ENCODE data around the gene KLK7.

The KLK7 gene

DNA sequence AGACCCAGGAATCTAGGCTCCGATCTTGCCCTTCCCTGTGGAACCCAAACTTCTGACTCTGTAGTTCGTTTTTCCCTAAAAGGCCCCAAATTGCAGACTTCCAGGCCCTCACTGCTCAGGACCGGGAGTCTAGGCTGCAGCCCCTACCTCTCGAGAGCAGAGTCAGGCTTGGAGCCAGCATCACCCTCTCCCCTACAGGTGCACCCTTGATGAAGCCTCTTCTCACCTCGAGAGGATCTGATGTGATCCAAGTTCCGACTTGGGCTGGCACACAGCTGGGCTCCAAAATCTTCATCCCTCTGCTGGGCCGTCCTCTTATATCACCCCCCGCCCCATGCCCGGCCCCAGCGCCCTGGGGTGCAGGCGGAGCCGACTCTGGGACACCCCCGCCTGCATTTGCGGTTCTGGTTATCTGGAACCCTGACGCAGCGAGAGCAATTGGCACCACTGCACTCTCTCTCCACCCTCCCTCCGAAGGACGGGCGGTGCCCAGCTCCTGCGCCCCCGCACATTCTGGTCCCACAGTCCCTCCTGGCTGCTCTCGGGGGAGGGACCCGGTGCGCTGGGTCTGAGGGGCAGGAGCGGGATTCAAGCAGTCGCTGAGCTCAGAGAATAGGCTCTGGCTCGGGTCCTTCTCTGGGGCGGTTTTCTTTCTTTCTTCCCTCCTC is at the start of gene KLK7:
Gene KLK7 (minus strand): TSS at position 293 of the 668 bp plus-strand sequence. CDS start 1,518 bp downstream, outside the sequence.
- no peak for DNase-seq
- intact Hi-C loops (cut with DNase I): no loop called here

DNA sequence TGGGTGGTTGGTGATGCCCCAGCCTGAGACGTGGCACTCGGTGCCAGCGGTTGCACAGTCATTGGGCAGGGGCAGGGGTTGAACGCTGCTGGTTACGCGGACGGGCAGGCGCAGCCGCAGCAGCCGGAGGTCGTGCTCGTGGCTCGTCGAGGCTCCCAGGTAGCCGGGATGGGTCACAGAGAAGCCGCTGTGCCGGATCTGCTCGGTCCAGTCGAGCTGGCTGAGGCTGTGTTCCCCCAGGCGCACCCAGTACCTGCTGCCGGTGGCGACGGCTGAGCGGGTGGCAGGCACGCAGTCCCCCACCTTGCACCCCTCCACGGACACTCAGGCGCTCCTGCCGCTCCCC is 48.1 kb upstream of the KLK7 start:
- intact Hi-C loops (cut with DNase I): no loop called here
- DNase-seq: no peak

- no peak for DNase-seq
- intact Hi-C loops (cut with DNase I): no loop called here
These were observed 47.6 kb upstream of the KLK7 start for GRCh38 chr19:51031220-51031879.

DNA sequence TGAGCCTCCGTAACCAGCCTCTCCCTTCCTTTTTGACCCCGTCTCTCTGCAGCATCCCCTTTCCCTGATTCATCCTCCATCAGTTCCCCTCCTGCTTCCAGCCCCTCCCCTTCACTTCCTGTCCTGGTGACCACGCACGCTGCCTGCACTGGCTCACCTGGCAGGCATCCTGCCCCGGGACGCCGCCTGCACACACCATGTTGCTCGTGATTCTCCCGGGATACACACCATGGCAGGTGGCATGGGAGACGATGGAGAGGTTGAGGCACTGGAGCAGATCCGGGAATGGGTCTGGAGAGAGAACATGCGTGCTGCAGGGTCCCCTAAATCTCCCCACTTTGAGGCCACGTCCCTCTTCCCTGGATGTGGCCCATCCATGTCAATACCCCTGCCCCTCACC is 46.9 kb upstream of the KLK7 start:
- intact Hi-C loops (cut with DNase I): no loop called here
- no peak for DNase-seq

- DNase-seq: no peak
- intact Hi-C loops (cut with DNase I): loop anchor here (10.0 kb wide), 1 partner anchor 65 kb away; no protein-coding TSS in a partner anchor
These were observed 46.0 kb upstream of the KLK7 start for GRCh38 chr19:51029718-51030117.

- intact Hi-C loops (cut with DNase I): loop anchor here (10.0 kb wide), 1 partner anchor 67 kb away; no protein-coding TSS in a partner anchor
- no peak for DNase-seq
These were observed 44.2 kb upstream of the KLK7 start for GRCh38 chr19:51027873-51028272.

DNA sequence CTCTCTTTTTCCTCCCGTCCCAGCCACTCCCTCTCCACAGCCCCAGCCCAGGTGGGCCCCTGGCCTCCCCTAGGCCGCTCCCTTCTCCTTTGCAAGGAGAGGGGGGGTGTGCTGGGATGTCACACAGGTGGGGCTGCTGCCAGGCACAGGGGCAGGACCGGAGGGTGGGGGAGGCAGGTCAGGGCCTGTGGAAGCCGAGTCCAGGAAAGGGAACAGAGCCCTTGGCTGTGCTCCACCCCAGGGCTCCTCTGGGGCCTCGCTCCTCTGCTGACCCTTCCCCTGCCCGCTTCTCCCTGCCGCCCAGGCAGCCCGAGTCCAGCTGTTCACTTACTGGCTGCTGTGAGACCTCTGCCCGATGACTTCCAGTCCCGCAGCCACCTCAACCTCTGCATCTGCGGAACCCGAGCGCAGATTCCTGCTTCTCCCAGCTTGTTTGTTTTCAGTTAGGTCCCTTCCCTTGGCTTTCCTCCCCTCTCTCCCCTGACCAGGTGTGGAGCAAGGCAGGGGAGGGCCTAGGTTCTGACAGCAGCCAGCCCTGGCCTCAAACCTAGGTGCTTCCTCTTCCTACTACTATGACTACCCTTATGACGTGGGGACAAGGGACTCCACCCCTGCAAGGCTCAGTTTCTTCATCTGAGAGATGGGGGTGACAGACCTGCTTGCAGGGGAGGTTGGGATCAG is 43.5 kb upstream of the KLK7 start:
- DNase-seq: no peak
- intact Hi-C loops (cut with DNase I): loop anchor here (10.0 kb wide), 1 partner anchor 68 kb away; no protein-coding TSS in a partner anchor

DNA sequence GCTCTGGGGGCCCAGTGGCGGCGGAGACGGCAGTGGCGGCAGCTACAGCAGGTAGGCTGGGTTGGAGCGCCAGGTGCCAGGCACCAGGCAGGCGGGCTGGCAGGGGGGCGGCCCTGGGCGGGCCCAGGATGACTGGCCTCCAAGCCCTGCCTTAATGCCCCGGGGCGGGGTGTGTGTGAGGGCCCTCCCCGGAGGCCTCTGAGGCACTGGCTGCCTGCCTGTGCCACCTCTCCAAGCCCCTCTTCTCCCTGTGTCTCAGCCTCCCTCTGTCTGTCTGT is 42.8 kb upstream of the KLK7 start, which contains the start of gene KLK11:
Gene KLK11 (minus strand): TSS at position 63 of the 278 bp plus-strand sequence. CDS start 985 bp downstream, outside the sequence.
- intact Hi-C loops (cut with DNase I): loop anchor here (10.0 kb wide), 1 partner anchor 68 kb away; no protein-coding TSS in a partner anchor

GRCh38 chr19:51025809-51026553 is 42.3 kb upstream of the KLK7 start:
- intact Hi-C loops (cut with DNase I): loop anchor here (10.0 kb wide), 1 partner anchor 69 kb away; no protein-coding TSS in a partner anchor
- DNase-seq: no peak

More for the DNA sequence above, 42.8 kb upstream of the KLK7 start, which contains the start of gene KLK11:
- DNase-seq: no peak

GRCh38 chr19:51025401-51025800 is 41.7 kb upstream of the KLK7 start:
- no peak for DNase-seq
- intact Hi-C loops (cut with DNase I): loop anchor here (10.0 kb wide), 1 partner anchor 69 kb away; no protein-coding TSS in a partner anchor

DNA sequence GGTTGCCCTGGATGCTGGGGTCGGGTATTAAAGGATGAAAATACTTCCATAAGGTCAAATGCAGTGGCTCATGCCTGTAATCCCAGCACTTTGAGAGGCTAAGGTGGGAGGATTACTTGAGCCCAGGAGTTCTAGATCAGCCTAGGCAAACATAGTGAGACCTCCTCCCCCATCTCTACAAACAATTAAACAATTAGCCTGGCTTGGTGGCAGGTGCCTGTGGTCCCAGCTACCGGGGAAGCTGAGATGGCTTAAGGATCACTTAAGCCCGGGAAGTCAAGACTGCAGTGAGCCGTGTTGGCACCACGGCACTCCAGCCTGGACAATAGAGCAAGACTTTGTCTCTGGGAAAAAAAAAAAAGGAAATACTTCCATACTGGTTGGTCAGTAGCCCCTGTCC is 41.2 kb upstream of the KLK7 start:
- intact Hi-C loops (cut with DNase I): loop anchor here (10.0 kb wide), 1 partner anchor 70 kb away; no protein-coding TSS in a partner anchor
- DNase-seq: no peak

GRCh38 chr19:51023946-51024345 is 40.2 kb upstream of the KLK7 start:
- intact Hi-C loops (cut with DNase I): loop anchor here (10.0 kb wide), 1 partner anchor 71 kb away; no protein-coding TSS in a partner anchor
- no peak for DNase-seq

- intact Hi-C loops (cut with DNase I): loop anchor here (10.0 kb wide), 1 partner anchor 72 kb away; no protein-coding TSS in a partner anchor
- no peak for DNase-seq
These were observed 38.8 kb upstream of the KLK7 start for GRCh38 chr19:51022526-51022925.

DNA sequence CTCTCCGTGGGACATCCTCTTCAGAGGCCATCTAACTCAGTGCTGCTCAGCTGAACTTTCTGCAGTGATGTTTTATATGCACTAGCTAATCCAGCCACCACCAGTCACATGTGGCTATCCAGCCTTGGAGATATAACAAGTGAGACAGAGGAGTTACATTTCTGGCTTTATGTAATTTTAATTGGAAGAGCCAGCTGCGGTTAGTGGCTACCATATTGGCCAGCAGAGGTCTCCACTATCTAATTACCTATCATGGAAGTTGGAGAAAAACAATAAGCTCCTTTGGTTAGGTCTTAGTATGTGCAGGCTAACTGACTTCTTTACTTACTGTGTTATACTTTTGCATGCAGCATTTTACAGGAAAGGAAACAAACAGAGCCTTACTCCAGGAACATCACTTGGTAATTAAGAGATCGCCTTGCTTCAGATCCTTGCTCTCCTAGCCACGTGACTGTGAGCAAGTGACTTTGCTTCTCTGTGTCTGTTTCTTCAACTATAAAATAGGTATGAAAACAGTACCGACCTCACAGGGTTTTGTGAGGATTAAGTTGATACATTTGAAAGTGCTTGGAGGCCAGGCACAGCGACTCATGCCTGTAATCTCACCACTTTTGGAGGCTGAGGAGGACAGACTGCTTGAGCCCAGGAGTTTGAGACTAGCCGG is 37.4 kb upstream of the KLK7 start:
- peak in 8 of 42 donors; percentile 1 to 61 (median 28) for DNase-seq
- intact Hi-C loops (cut with DNase I): loop anchor here (10.0 kb wide), 1 partner anchor 74 kb away; no protein-coding TSS in a partner anchor

GRCh38 chr19:51019544-51019925 is 35.8 kb upstream of the KLK7 start, which contains the start of gene KLK10:
TSS of gene KLK10 (minus strand) at chr19:51019709. CDS start at chr19:51019130, 579 bp downstream.
- intact Hi-C loops (cut with DNase I): loop anchor here (5.0 kb wide), 1 partner anchor 87 kb away; no protein-coding TSS in a partner anchor
- no peak for DNase-seq

DNA sequence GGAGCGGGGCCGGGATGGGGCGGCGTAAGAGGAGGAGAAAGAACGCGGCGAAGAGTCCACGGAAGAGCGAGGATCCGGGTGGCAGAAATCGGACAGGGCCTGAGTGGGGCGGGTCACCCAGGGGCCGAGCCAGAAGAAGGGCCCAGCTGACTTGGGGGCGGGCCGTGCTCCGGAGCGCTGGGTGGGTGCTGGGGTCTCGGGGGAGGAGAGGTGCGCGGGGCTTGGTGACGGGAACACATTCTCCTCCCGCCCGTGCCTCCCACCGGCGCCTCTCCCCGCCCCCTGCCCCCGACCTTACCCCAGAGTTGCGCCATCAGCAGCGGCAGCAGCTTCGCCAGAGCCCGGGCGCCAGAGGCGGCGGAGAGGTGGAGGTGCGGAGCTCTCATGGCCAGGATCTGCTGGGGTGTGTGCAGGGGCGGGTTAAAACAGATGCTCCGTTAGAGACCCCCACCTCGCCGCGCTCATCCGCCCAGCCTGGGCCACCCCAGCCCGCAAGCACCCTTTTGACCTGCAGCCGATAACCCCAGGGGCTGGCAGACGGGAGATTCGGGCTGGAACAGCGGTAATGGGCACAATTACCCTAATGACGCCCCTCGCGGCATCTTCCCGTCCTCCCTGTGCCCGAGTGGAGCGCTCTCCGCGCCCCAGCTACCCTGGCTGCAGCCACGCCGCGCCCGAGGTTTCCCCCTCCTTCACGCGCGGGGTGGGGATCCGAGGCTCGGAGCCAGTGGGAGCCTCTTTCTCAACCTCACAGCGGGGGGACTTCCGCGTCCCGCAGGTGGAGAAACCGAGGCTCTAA is 35.2 kb upstream of the KLK7 start:
- peak in 7 of 42 donors; percentile 1 to 38 (median 15) for DNase-seq
- intact Hi-C loops (cut with DNase I): loop anchor here (5.0 kb wide), 1 partner anchor 87 kb away; no protein-coding TSS in a partner anchor

Measured in head of caudate nucleus (tissue), 42 donors.